Measurements from ENCODE around the gene AP1S3. TPM values are rescaled to one million over a fixed set of nuclear protein-coding genes. Genes with fewer than 3 reads are reported as not detected.

The AP1S3 gene
- total and polyA plus RNA-seq, 11 donors = 0.08 to 3.4 (median 0.51) TPM; not detected in 1

DNA sequence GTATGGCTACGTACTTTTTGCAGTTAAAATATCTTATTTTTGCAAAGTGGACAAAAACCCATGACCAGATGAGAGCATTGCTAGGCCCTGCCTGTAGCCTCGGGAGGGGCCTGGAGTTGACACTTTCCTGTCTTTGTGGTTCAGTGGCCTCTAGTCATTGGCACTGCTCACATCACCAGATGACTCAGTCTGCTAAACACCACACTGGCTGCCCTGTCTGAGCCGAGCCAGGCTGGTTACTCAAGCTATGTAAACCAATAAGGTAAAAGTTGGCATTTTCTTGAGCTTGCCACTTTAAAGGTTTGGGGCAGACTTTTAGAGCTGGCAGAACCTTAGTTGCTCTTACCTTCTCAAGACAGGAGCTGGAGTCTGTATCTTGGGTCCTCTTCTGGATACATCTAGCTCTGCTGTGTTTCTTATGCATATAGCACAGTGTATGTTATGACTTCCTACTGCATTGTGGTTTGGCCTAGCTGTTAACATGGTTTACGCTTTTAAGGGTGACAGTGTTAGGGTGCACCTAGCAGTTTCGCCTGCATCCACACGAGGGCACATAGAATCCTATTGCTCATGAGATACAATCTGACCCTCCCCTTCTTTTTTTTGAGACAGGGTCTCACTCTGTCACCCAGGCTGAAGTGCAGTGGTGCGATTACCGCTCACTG, 76.4 kb downstream of the AP1S3 start:
- DNase-seq = no peak
- TF ChIP-seq POLR2A (IDR thresholded peaks at IDR 0.05) = no peak
- peak in 1 of 12 donors; percentile 8 for TF ChIP-seq CTCF (IDR thresholded peaks at IDR 0.05)
- WGBS, 4 donors = 79 to 87% (median 83%) methylated on average over 8 of the region's 8 CpGs
- intact Hi-C loops (cut with DNase I) = no loop called here
- ATAC-seq = peak in 2 of 4 donors; percentile 49 to 71
- Histone ChIP-seq H3K27ac (peak overlapping the region in 1 of 12 donors; percentile 55), H3K4me3 (no peak overlapping the region), H3K9me3 (no peaks in the 10 kb centered on the region), H3K27me3 (no peaks in the 10 kb centered on the region), H3K36me3 (no peaks in the 10 kb centered on the region), H3K4me1 (peaks cover 0 to 5% (median 0%) of the 10 kb centered on the region in 12 donors)

GRCh38 chr2:223759569-223760430, 77.6 kb downstream of the AP1S3 start:
- no peaks in the 10 kb centered on the region for H3K9me3 ChIP-seq
- ATAC-seq (no peak), DNase-seq (no peak)
- 67 to 72% (median 70%) methylated on average over 8 of the region's 8 CpGs for WGBS, 4 donors
- H3K36me3 ChIP-seq = no peaks in the 10 kb centered on the region
- H3K4me3 ChIP-seq = no peak overlapping the region
- no peaks in the 10 kb centered on the region for H3K27me3 ChIP-seq
- intact Hi-C loops (cut with DNase I) = no loop called here
- peaks cover 0 to 5% (median 0%) of the 10 kb centered on the region in 12 donors for H3K4me1 ChIP-seq
- no peak for TF ChIP-seq CTCF (IDR thresholded peaks at IDR 0.05)
- no peak for TF ChIP-seq POLR2A (IDR thresholded peaks at IDR 0.05)
- peak overlapping the region in 1 of 12 donors; percentile 55 for H3K27ac ChIP-seq

DNA sequence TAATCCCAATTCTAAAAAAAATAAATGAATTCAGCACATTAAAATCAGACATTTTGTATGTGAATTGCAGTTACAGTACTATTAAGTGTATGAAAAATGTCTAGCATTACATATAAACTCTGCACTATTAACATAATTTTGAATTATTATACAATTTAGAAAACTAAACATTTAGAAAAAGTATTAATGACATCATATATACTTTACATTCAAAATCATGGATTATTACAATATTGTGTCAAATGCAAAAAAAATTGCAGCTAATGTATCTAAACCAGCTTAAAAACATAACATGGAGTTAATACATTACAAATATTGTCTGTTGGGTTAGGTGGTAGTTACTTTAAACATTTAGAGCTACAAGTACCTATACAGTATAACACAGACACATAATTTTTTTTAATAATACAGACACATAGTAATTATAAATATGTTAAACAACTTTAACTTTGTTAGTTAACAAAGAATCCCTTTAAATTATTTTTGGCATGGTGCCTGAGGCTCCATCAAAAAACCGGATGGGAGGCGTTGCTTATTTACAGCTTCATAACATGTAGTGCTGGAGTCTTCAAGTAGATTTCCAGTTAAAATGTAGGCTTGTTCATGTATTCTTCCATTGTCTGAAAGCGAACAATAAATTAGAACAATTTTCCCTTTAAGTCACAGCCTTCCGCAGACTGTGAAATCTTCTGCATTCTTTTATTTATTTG, 79.1 kb downstream of the AP1S3 start:
- 48 to 61% (median 56%) methylated on average over 4 of the region's 4 CpGs for WGBS, 4 donors
- no peaks in the 10 kb centered on the region for H3K9me3 ChIP-seq
- intact Hi-C loops (cut with DNase I) = no loop called here
- TF ChIP-seq POLR2A (IDR thresholded peaks at IDR 0.05) (no peak), CTCF (IDR thresholded peaks at IDR 0.05) (no peak)
- no peak overlapping the region for H3K4me3 ChIP-seq
- no peaks in the 10 kb centered on the region for H3K27me3 ChIP-seq
- peaks cover 0 to 4% (median 0%) of the 10 kb centered on the region in 12 donors for H3K4me1 ChIP-seq
- no peak for ATAC-seq
- DNase-seq = no peak
- no peak overlapping the region for H3K27ac ChIP-seq
- H3K36me3 ChIP-seq = no peaks in the 10 kb centered on the region

- no peak for DNase-seq
- Histone ChIP-seq H3K27me3 (no peaks in the 10 kb centered on the region), H3K36me3 (no peaks in the 10 kb centered on the region), H3K4me1 (peaks cover 0 to 2% (median 0%) of the 10 kb centered on the region in 12 donors), H3K4me3 (no peak overlapping the region), H3K27ac (no peak overlapping the region), H3K9me3 (no peaks in the 10 kb centered on the region)
- TF ChIP-seq CTCF (IDR thresholded peaks at IDR 0.05) = no peak
- no peak for TF ChIP-seq POLR2A (IDR thresholded peaks at IDR 0.05)
- ATAC-seq = no peak
- intact Hi-C loops (cut with DNase I) = no loop called here
- 71 to 98% (median 88%) methylated on average over 4 of the region's 4 CpGs for WGBS, 4 donors
Observed at GRCh38 chr2:223753940-223754339, 83.4 kb downstream of the AP1S3 start.

Measured in heart left ventricle (tissue), 16 donors.